ENCODE data around the gene MDC1.
A peak's percentile ranks its signal among the peaks of the same experiment; 100 is the strongest.

Gene MDC1

GRCh38 chr6:30683183-30683979 is 33.7 kb downstream of the MDC1 start (continued):
- TF ChIP-seq PRDM2 (tag by site-specific recombination; IDR thresholded peaks at IDR 0.05; ENCODE audit: borderline replicate concordance) (no peak), ZNF510 (tag by site-specific recombination; IDR thresholded peaks at IDR 0.05; ENCODE audit: insufficient replicate concordance) (no peak), ZNF654 (tag by site-specific recombination; IDR thresholded peaks at IDR 0.05; ENCODE audit: low read depth) (no peak), ZNF585B (tag by site-specific recombination; IDR thresholded peaks at IDR 0.05) (no peak), ZNF366 (tag by site-specific recombination; conservative IDR thresholded peaks at IDR 0.05) (no peak), ZNF658 (tag by site-specific recombination; IDR thresholded peaks at IDR 0.05) (no peak)

- ChIA-PET POLR2A (interaction anchor here (0.5 to 7.6 kb wide), 14 partner anchors 8 to 941 kb away, joined by 3 to 120 read pairs (median 6); partner anchors contain the start of genes DHX16, IER3, MDC1 and NRM), CTCF (interaction anchor here (0.6 to 19.6 kb wide), 10 partner anchors 9 to 1280 kb away, joined by 3 to 692 read pairs (median 4); partner anchors contain the start of genes DHX16, MDC1 and TUBB)
- no peaks in the 10 kb centered on the region for H3K9me3 ChIP-seq (ENCODE audit: control insufficient read depth, insufficient read depth, low read depth, low read length)
- H3K36me3 ChIP-seq (ENCODE audit: control insufficient read depth in 2 of 2, insufficient read depth in 1 of 2, low read length in 2 of 2), result peaks cover 11 to 19% of the 10 kb centered on the region in 2 experiments; a peak in 2 of 3 replicates
- peak overlapping the region; percentile 70 for H3K27ac ChIP-seq (ENCODE audit: extremely low read depth, low read depth, low read length)
- peak overlapping the region; percentile 16 for H3K4me3 ChIP-seq (ENCODE audit: low read depth, low read length)
- H3K4me1 ChIP-seq (ENCODE audit: control insufficient read depth, insufficient read depth, low read length), result peaks cover 23% of the 10 kb centered on the region
- TF ChIP-seq FEZF1 (tag by site-specific recombination; IDR thresholded peaks at IDR 0.05) (no peak), ZBTB48 (tag by site-specific recombination; IDR thresholded peaks at IDR 0.05) (peak; percentile 48), OSR2 (tag by site-specific recombination; IDR thresholded peaks at IDR 0.05) (peak; percentile 7; the same call in 1 of the 2 replicates), ELK4 (IDR thresholded peaks at IDR 0.05; ENCODE audit: borderline replicate concordance, low read depth, low read length) (no peak), ZNF221 (tag by site-specific recombination; IDR thresholded peaks at IDR 0.05; ENCODE audit: borderline replicate concordance) (no peak), ZBTB11 (tag by site-specific recombination; conservative IDR thresholded peaks at IDR 0.05; ENCODE audit: low read depth) (peak; percentile 68), KLF10 (tag by site-specific recombination; IDR thresholded peaks at IDR 0.05) (0 out of 2 replicates have a peak, but pooled peaks have one; percentile 32), GLI2 (tag by site-specific recombination; IDR thresholded peaks at IDR 0.05; ENCODE audit: borderline replicate concordance, low read depth) (no peak), PATZ1 (tag by site-specific recombination; IDR thresholded peaks at IDR 0.05) (peak; percentile 63), ZNF366 (tag by site-specific recombination; conservative IDR thresholded peaks at IDR 0.05) (no peak), SP3 (tag by site-specific recombination; IDR thresholded peaks at IDR 0.05) (no peak), ZBTB8A (tag by site-specific recombination; IDR thresholded peaks at IDR 0.05) (peak; percentile 81), ZNF302 (tag by site-specific recombination; IDR thresholded peaks at IDR 0.05; ENCODE audit: low read depth) (no peak)
Observed at GRCh38 chr6:30682143-30683117, 34.7 kb downstream of the MDC1 start.
